ENCODE results near the gene TIMD4. TPM values are rescaled to one million over a fixed set of nuclear protein-coding genes. Genes with fewer than 3 reads are reported as not detected.

The TIMD4 gene
- total and polyA plus RNA-seq, 2 of the 4 experiments (the other 2 are of a cell fraction) = not detected

DNA sequence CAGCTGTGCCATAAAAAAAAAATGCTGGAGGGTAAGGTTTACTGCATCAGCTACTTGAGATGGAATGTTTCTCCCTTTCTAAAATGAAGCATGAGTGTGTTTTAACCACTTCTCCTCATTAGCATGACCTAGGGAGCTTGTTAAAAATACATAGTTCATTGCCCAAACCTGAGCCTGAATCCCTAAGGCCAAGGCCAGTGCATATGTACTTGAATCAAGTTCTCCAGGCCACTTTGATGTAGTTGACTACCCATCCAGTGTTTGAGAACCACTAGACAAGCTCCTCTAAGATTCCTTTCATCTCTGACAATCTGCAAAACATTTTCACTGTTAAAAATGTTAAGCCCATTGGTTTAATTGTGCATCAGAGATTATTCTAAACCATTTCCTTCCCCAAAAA, 6.7 kb downstream of the TIMD4 start:
- dilution Hi-C loops (cut with HindIII; ENCODE audit: low sequenced_read_pairs, unreplicated experiment) = no loop called here
- H3K9me3 ChIP-seq (ENCODE audit: control insufficient read depth, insufficient read depth, low read length) = peaks cover 12% of the 10 kb centered on the region
- H2BK20ac ChIP-seq (ENCODE audit: low read depth, low read length) = no peak overlapping the region
- H2AK5ac ChIP-seq (ENCODE audit: low read depth, low read length) = no peak overlapping the region
- H3K23ac ChIP-seq (ENCODE audit: low read depth, low read length) = no peak overlapping the region
- no peak overlapping the region for H4K8ac ChIP-seq (ENCODE audit: low read depth in 2 of 2, low read length in 2 of 2)
- H3K4me2 ChIP-seq (ENCODE audit: low read depth, low read length) = no peak overlapping the region
- H3K14ac ChIP-seq (replicated peaks; ENCODE audit: low read depth, low read length) = no peak overlapping the region
- no peak for TF ChIP-seq MAFK (IDR thresholded peaks at IDR 0.05; ENCODE audit: low read depth, low read length)
- TF ChIP-seq POLR2A (IDR thresholded peaks at IDR 0.05; ENCODE audit: low read depth, low read length) = no peak
- no peak for TF ChIP-seq RAD21 (IDR thresholded peaks at IDR 0.05; ENCODE audit: low read length)
- TF ChIP-seq, protein P1, sequence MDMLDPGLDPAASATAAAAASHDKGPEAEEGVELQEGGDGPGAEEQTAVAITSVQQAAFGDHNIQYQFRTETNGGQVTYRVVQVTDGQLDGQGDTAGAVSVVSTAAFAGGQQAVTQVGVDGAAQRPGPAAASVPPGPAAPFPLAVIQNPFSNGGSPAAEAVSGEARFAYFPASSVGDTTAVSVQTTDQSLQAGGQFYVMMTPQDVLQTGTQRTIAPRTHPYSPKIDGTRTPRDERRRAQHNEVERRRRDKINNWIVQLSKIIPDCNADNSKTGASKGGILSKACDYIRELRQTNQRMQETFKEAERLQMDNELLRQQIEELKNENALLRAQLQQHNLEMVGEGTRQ (IDR thresholded peaks at IDR 0.05; ENCODE audit: low read depth, low read length) = no peak
- TF ChIP-seq FOS (IDR thresholded peaks at IDR 0.05; ENCODE audit: low read depth, low read length) = no peak
- TF ChIP-seq, protein P2, sequence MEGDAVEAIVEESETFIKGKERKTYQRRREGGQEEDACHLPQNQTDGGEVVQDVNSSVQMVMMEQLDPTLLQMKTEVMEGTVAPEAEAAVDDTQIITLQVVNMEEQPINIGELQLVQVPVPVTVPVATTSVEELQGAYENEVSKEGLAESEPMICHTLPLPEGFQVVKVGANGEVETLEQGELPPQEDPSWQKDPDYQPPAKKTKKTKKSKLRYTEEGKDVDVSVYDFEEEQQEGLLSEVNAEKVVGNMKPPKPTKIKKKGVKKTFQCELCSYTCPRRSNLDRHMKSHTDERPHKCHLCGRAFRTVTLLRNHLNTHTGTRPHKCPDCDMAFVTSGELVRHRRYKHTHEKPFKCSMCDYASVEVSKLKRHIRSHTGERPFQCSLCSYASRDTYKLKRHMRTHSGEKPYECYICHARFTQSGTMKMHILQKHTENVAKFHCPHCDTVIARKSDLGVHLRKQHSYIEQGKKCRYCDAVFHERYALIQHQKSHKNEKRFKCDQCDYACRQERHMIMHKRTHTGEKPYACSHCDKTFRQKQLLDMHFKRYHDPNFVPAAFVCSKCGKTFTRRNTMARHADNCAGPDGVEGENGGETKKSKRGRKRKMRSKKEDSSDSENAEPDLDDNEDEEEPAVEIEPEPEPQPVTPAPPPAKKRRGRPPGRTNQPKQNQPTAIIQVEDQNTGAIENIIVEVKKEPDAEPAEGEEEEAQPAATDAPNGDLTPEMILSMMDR (conservative IDR thresholded peaks at IDR 0.05; ENCODE audit: low read depth, low read length) = no peak
- no peak for TF ChIP-seq MXI1 (IDR thresholded peaks at IDR 0.05; ENCODE audit: borderline replicate concordance, low read depth, low read length)
- TF ChIP-seq CHD1 (IDR thresholded peaks at IDR 0.05; ENCODE audit: low read depth, low read length) = no peak
- no peak for TF ChIP-seq SMC3 (IDR thresholded peaks at IDR 0.05; ENCODE audit: low read depth, low read length)
- no peak for TF ChIP-seq NFE2L2 (IDR thresholded peaks at IDR 0.05; ENCODE audit: low read depth, low read length)
- no peak for TF ChIP-seq CEBPB (IDR thresholded peaks at IDR 0.05; ENCODE audit: low read depth, low read length)
- H3K4me3 ChIP-seq (ENCODE audit: insufficient read depth, low read depth, low read length) = no peak overlapping the region
- ChIA-PET POLR2A (ENCODE audit: unreplicated experiment) (no interaction called here), CTCF (interaction anchor here (0.6 kb wide), 1 partner anchor 10 kb away, joined by 4 read pairs; no protein-coding TSS in a partner anchor)
- no peak overlapping the region for H2AFZ ChIP-seq (replicated peaks; ENCODE audit: low read length, poor library complexity)
- H4K91ac ChIP-seq (ENCODE audit: insufficient read depth, low read depth, low read length) = no peak overlapping the region
- no peak overlapping the region for H2BK15ac ChIP-seq (ENCODE audit: low read depth, low read length)
- no peak overlapping the region for H2AK9ac ChIP-seq (replicated peaks; ENCODE audit: low read depth, low read length, poor library complexity)
- no peak for ATAC-seq (ENCODE audit: low read depth)
- H2BK5ac ChIP-seq (ENCODE audit: low read depth, low read length, poor library complexity, severe bottlenecking) = no peak overlapping the region
- H3K18ac ChIP-seq (ENCODE audit: low read depth, low read length) = no peak overlapping the region
- H3K79me1 ChIP-seq (ENCODE audit: low read depth in 1 of 2, low read length in 2 of 2) = no peaks in the 10 kb centered on the region
- no peak overlapping the region for H3K9ac ChIP-seq (ENCODE audit: low read depth, low read length)
- intact Hi-C loops (cut with micrococcal nuclease) = no loop called here
- H3K9me1 ChIP-seq (ENCODE audit: insufficient read depth, low read length) = no peaks in the 10 kb centered on the region
- no peak overlapping the region for H3K4ac ChIP-seq (ENCODE audit: low read depth, low read length)
- no peak overlapping the region for H4K5ac ChIP-seq (ENCODE audit: low read depth, low read length)
- in situ Hi-C loops (cut with MboI; ENCODE audit: low sequenced_read_pairs) = no loop called here
- H3K27me3 ChIP-seq (ENCODE audit: control insufficient read depth, insufficient read depth, low read length) = no peaks in the 10 kb centered on the region
- no peak overlapping the region for H2BK120ac ChIP-seq (ENCODE audit: low read depth, low read length)
- BruUV-seq (replicated peaks) = no TSS peak
- no peaks in the 10 kb centered on the region for H3K36me3 ChIP-seq (ENCODE audit: control insufficient read depth, insufficient read depth, low read length)
- H3K4me1 ChIP-seq (ENCODE audit: control insufficient read depth, insufficient read depth, low read length) = no peaks in the 10 kb centered on the region
- H4K20me1 ChIP-seq (ENCODE audit: insufficient read depth, low read length) = no peaks in the 10 kb centered on the region
- no peak overlapping the region for H3K27ac ChIP-seq (ENCODE audit: insufficient read depth, low read length)
- H3K56ac ChIP-seq (ENCODE audit: extremely low read depth, insufficient read depth, low read length) = no peak overlapping the region
- DNase-seq = no peak
